GM23248 (cell line): ENCODE results near the gene WDR27. TPM values are rescaled to one million over a fixed set of nuclear protein-coding genes. Genes with fewer than 3 reads are reported as not detected.
A peak's percentile ranks its signal among the peaks of the same experiment; 100 is the strongest.
"Not testable (repeated sequence)": the region's sequence is repeated elsewhere in the genome, so short reads cannot be mapped to it uniquely, and the experiment has no call there.

ENCODE experiments used
- DNase-seq: peaks from one replicate; pipeline ENCODE4 v3.0.0-alpha.2; 2015
- H2AFZ ChIP-seq: fragments of 200-600 bp; sonication (generic); 2 replicates; pipeline ENCODE4 v1.6.1; 2016; ENCODE audit warnings: antibody characterized with exemption
- H3F3A ChIP-seq: fragments of 200-600 bp; sonication (generic); 2 replicates; pipeline ENCODE4 v1.6.1; 2016; ENCODE audit warnings: mild to moderate bottlenecking, antibody characterized with exemption, mixed run types; ENCODE audit not compliant: insufficient read depth
- H3K27ac ChIP-seq: fragments of 200-600 bp; sonication (generic); 2 replicates; pipeline ENCODE4 v1.5.1; 2016; ENCODE audit warnings: mild to moderate bottlenecking
- H3K27me3 ChIP-seq: fragments of 200-600 bp; sonication (generic); replicated peaks from 2 replicates; pipeline ENCODE4 v1.6.1; 2016; ENCODE audit warnings: mild to moderate bottlenecking; ENCODE audit not compliant: insufficient read depth
- H3K36me3 ChIP-seq: fragments of 200-600 bp; sonication (generic); 2 replicates; pipeline ENCODE4 v1.6.1; 2016; ENCODE audit warnings: low read depth, mild to moderate bottlenecking
- H3K4me1 ChIP-seq: fragments of 200-600 bp; sonication (generic); 2 replicates; pipeline ENCODE4 v1.6.1; 2016; ENCODE audit warnings: mild to moderate bottlenecking; ENCODE audit not compliant: insufficient read depth
- H3K4me2 ChIP-seq: fragments of 200-600 bp; sonication (generic); one replicate; pipeline ENCODE4 v1.6.1; 2016; ENCODE audit warnings: mild to moderate bottlenecking; ENCODE audit not compliant: unreplicated experiment
- H3K4me3 ChIP-seq: fragments of 200-600 bp; sonication (generic); 2 replicates; pipeline ENCODE4 v1.5.1; 2016; ENCODE audit warnings: mild to moderate bottlenecking
- H3K79me2 ChIP-seq: fragments of 200-600 bp; sonication (generic); 2 replicates; pipeline ENCODE4 v1.6.1; 2016; ENCODE audit warnings: mild to moderate bottlenecking; ENCODE audit not compliant: insufficient read depth
- H3K9ac ChIP-seq: fragments of 200-600 bp; sonication (generic); 2 replicates; pipeline ENCODE4 v1.6.1; 2016; ENCODE audit warnings: mild to moderate bottlenecking
- H3K9me2 ChIP-seq: fragments of 200-600 bp; sonication (generic); 2 replicates; pipeline ENCODE4 v1.6.1; 2016; ENCODE audit warnings: mixed run types, mild to moderate bottlenecking, moderate library complexity; ENCODE audit not compliant: insufficient read depth
- H3K9me3 ChIP-seq: fragments of 200-600 bp; sonication (generic); one replicate; pipeline ENCODE4 v1.6.1; 2017; ENCODE audit warnings: low read depth
- H4K20me1 ChIP-seq: fragments of 200-600 bp; sonication (generic); 2 replicates; pipeline ENCODE4 v1.6.0; 2016; ENCODE audit not compliant: insufficient read depth
- EZH2 ChIP-seq: fragments of 200-600 bp; sonication (generic); IDR thresholded peaks from 2 replicates; pipeline ENCODE4 v1.6.1; 2018; ENCODE audit warnings: antibody characterized with exemption, mild to moderate bottlenecking; ENCODE audit not compliant: insufficient read depth, poor library complexity, severe bottlenecking
- EZH2phosphoT487 ChIP-seq: fragments of 200-600 bp; sonication (generic); IDR thresholded peaks from 2 replicates; pipeline ENCODE4 v1.6.1; 2018; ENCODE audit warnings: antibody characterized with exemption, moderate library complexity, mild to moderate bottlenecking, low read depth; ENCODE audit not compliant: insufficient read depth
- WGBS, 2 experiments: methylation state at CpG; one replicate each; pipeline ENCODE4 v1.1.6; 2015 to 2017; ENCODE audit warnings: low lambda C conversion rate in 2 of 2, low coverage in 1 of 2; ENCODE audit errors: missing lambda C conversion rate in 2 of 2; 5-methylcytosine and 5-hydroxymethylcytosine counted together
- in situ Hi-C: fragments of 300-500 bp; cut with MboI; formaldehyde crosslinking; loops from 2 replicates; pipeline ENCODE4 v1.15.0; 2020
- polyA plus RNA-seq: library from polyadenylated mRNA; unstranded; fragments of >200 nt; fragmentation: Nextera tagmentation; extraction: Ambion mirVana; gene quantifications from 2 replicates; pipeline ENCODE4 v1.2.1, GENCODE V29; 2016
- total RNA-seq: library from RNA; depleted of rRNA; stranded (reverse); fragments of >200 nt; shearing (Covaris generic); gene quantifications from 2 replicates; pipeline ENCODE4 v1.2.3, GENCODE V29; 2014

WDR27 gene
- total and polyA plus RNA-seq, 2 experiments from 2014 or later, result 9.2 to 9.3 TPM

GRCh38 chr6:169441292-169441691 lies 260.5 kb downstream of the WDR27 start:
- no peak for DNase-seq
- Histone ChIP-seq H2AFZ (no peak overlapping the region), H3K4me2 (no peak overlapping the region), H3K9ac (no peak overlapping the region), H3K9me2 (no peaks in the 10 kb centered on the region), H3K9me3 (no peaks in the 10 kb centered on the region), H3K4me3 (no peak overlapping the region), H3K27me3 (no peaks in the 10 kb centered on the region), H3K4me1 (peaks cover 6% of the 10 kb centered on the region; the same call in 1 of the 2 replicates), H4K20me1 (no peaks in the 10 kb centered on the region), H3K79me2 (no peaks in the 10 kb centered on the region), H3F3A (no peaks in the 10 kb centered on the region), H3K36me3 (no peaks in the 10 kb centered on the region), H3K27ac (no peak overlapping the region)
- TF ChIP-seq EZH2phosphoT487 (no peak), EZH2 (no peak)
- 82 to 86% methylated on average over 5 of the region's 5 CpGs for WGBS, 2 experiments
- in situ Hi-C loops, result no loop called here

GRCh38 chr6:169439710-169440109 lies 262.1 kb downstream of the WDR27 start:
- Histone ChIP-seq H3K4me1 (peaks cover 6% of the 10 kb centered on the region; the same call in 1 of the 2 replicates), H3K4me2 (no peak overlapping the region), H2AFZ (no peak overlapping the region), H3F3A (no peaks in the 10 kb centered on the region), H3K27me3 (no peaks in the 10 kb centered on the region), H3K9me3 (no peaks in the 10 kb centered on the region), H3K36me3 (no peaks in the 10 kb centered on the region), H4K20me1 (no peaks in the 10 kb centered on the region), H3K27ac (no peak overlapping the region), H3K79me2 (no peaks in the 10 kb centered on the region), H3K4me3 (no peak overlapping the region), H3K9me2 (no peaks in the 10 kb centered on the region), H3K9ac (no peak overlapping the region)
- WGBS, 2 experiments, result 0% methylated on average over 1 of the region's 1 CpG
- in situ Hi-C loops, result no loop called here
- DNase-seq, result no peak
- TF ChIP-seq EZH2 (no peak), EZH2phosphoT487 (no peak)

- H3K4me3 ChIP-seq, H3K79me2 ChIP-seq, DNase-seq, in situ Hi-C loops, H2AFZ ChIP-seq, H3K4me2 ChIP-seq, H3K36me3 ChIP-seq, H3K9ac ChIP-seq, H3F3A ChIP-seq, H4K20me1 ChIP-seq, H3K27me3 ChIP-seq, H3K9me2 ChIP-seq, H3K4me1 ChIP-seq, H3K27ac ChIP-seq, H3K9me3 ChIP-seq: not testable (repeated sequence)
These were observed 267.3 kb downstream of the WDR27 start for GRCh38 chr6:169434554-169434953.

- in situ Hi-C loops, result no loop called here
- TF ChIP-seq EZH2 (no peak), EZH2phosphoT487 (no peak)
- Histone ChIP-seq H2AFZ (peak overlapping the region; percentile 96), H3K27ac (no peak overlapping the region), H3K4me1 (peaks cover 13% of the 10 kb centered on the region), H3K9me3 (no peaks in the 10 kb centered on the region), H3K4me2 (no peak overlapping the region), H3K27me3 (no peaks in the 10 kb centered on the region), H3K36me3 (no peaks in the 10 kb centered on the region), H3F3A (peaks cover 7% of the 10 kb centered on the region; the same call in 1 of the 2 replicates), H3K79me2 (no peaks in the 10 kb centered on the region), H3K9me2 (no peaks in the 10 kb centered on the region), H3K9ac (no peak overlapping the region), H3K4me3 (no peak overlapping the region), H4K20me1 (no peaks in the 10 kb centered on the region)
- 93 to 96% methylated on average over 11 of the region's 11 CpGs for WGBS, 2 experiments
- DNase-seq, result no peak
These were observed 272.8 kb downstream of the WDR27 start for GRCh38 chr6:169429001-169429400.

GRCh38 chr6:169428532-169428931 lies 273.3 kb downstream of the WDR27 start:
- H3K9ac ChIP-seq, result peak overlapping the region; percentile 76; the same call in 1 of the 2 replicates
- H3K9me3 ChIP-seq, result no peaks in the 10 kb centered on the region
- H3K4me2 ChIP-seq, result no peak overlapping the region
- no peaks in the 10 kb centered on the region for H3K36me3 ChIP-seq
- in situ Hi-C loops, result no loop called here
- H2AFZ ChIP-seq, result peak overlapping the region; percentile 96
- H4K20me1 ChIP-seq, result no peaks in the 10 kb centered on the region
- no peaks in the 10 kb centered on the region for H3K9me2 ChIP-seq
- H3K4me1 ChIP-seq, result peaks cover 13% of the 10 kb centered on the region
- DNase-seq, result peak; percentile 34
- no peaks in the 10 kb centered on the region for H3K79me2 ChIP-seq
- H3K4me3 ChIP-seq, result no peak overlapping the region
- WGBS, 2 experiments, result 15 to 38% methylated on average over 6 to 12 of the region's 12 CpGs
- peaks cover 7% of the 10 kb centered on the region; the same call in 1 of the 2 replicates for H3F3A ChIP-seq
- no peak for TF ChIP-seq EZH2
- no peak for TF ChIP-seq EZH2phosphoT487
- H3K27me3 ChIP-seq, result no peaks in the 10 kb centered on the region
- peak overlapping the region; percentile 68 for H3K27ac ChIP-seq
